OCI-LY7 (cell line): Measurements from ENCODE around the gene SLC43A1.

Experiments used
- EZH2phosphoT487 ChIP-seq: fragments of 200-600 bp; sonication (generic); IDR thresholded peaks from 2 replicates; pipeline ENCODE4 v1.6.1; 2018; ENCODE audit warnings: low read depth, borderline replicate concordance, mild to moderate bottlenecking, mixed run types, antibody characterized with exemption, low read length, moderate library complexity, mixed read lengths
- TF ChIP-seq, protein P1 (sequence below): fragments of 200-600 bp; sonication (generic); conservative IDR thresholded peaks from 2 replicates; pipeline ENCODE4 v1.5.1; 2014; ENCODE audit warnings: mild to moderate bottlenecking, antibody characterized with exemption, low read length, moderate library complexity, mixed read lengths

DNA sequence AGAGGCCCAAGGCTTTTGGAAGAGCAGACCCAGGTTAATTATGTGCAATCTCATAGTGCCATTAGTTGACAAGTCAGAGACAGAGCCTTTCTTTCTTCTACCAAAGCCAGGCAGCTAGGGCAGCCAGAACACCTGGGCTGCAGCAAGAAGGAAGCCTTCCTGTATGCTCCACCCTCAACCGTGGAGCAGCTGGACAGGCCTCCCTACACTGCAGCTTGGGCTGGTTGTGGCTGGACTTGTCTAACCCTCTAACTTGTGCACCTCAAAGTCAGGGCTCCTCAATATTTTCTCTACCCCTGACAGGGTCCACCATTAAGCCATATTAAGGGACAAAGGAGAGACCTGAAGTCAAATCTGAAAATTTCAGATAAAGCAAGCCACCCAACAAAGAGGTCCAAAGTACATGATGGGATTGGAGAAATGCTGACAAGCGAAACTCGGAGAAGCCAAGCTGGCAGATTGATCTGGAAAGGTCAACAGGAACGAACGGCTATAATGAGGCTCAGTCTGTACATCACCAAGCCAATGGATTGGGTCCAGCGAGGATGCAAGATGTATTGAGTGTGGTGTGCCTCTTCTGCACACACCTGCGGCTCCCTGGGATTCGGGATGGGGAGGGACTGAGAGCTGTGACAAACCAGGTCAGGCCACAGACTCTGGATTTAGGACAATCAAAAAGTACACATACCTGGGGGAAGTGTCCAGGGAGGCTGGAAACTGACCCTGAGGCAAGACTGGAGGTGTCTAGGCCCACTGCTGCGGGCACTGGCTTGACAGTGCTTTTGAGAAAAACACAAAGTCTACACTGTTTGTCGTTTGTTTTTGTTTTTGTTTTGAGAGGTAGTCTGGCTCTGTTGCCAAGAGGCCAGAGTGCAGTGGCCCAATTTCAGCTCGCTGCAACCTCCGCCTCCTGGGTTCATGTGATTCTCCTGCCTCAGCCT is 76.9 kb downstream of the SLC43A1 start:
- TF ChIP-seq, protein P1, sequence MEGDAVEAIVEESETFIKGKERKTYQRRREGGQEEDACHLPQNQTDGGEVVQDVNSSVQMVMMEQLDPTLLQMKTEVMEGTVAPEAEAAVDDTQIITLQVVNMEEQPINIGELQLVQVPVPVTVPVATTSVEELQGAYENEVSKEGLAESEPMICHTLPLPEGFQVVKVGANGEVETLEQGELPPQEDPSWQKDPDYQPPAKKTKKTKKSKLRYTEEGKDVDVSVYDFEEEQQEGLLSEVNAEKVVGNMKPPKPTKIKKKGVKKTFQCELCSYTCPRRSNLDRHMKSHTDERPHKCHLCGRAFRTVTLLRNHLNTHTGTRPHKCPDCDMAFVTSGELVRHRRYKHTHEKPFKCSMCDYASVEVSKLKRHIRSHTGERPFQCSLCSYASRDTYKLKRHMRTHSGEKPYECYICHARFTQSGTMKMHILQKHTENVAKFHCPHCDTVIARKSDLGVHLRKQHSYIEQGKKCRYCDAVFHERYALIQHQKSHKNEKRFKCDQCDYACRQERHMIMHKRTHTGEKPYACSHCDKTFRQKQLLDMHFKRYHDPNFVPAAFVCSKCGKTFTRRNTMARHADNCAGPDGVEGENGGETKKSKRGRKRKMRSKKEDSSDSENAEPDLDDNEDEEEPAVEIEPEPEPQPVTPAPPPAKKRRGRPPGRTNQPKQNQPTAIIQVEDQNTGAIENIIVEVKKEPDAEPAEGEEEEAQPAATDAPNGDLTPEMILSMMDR = no peak
- no peak for TF ChIP-seq EZH2phosphoT487
